GM18505 (cell line): ENCODE results near the gene COQ6.
A peak's percentile ranks its signal among the peaks of the same experiment; 100 is the strongest.
"Not testable (repeated sequence)": the region's sequence is repeated elsewhere in the genome, so short reads cannot be mapped to it uniquely, and the experiment has no call there.

Experiments
- ATAC-seq: cut with Tn5 transposase; IDR thresholded peaks from one replicate; pipeline ENCODE4 v1.9.1; 2021; ENCODE audit not compliant: unreplicated experiment
- POLR2A ChIP-seq: IDR thresholded peaks from 4 replicates; pipeline ENCODE4 v1.6.1; 2011; ENCODE audit warnings: borderline replicate concordance; ENCODE audit not compliant: insufficient read depth, insufficient read length; ENCODE audit errors: extremely low read depth

COQ6 gene

DNA sequence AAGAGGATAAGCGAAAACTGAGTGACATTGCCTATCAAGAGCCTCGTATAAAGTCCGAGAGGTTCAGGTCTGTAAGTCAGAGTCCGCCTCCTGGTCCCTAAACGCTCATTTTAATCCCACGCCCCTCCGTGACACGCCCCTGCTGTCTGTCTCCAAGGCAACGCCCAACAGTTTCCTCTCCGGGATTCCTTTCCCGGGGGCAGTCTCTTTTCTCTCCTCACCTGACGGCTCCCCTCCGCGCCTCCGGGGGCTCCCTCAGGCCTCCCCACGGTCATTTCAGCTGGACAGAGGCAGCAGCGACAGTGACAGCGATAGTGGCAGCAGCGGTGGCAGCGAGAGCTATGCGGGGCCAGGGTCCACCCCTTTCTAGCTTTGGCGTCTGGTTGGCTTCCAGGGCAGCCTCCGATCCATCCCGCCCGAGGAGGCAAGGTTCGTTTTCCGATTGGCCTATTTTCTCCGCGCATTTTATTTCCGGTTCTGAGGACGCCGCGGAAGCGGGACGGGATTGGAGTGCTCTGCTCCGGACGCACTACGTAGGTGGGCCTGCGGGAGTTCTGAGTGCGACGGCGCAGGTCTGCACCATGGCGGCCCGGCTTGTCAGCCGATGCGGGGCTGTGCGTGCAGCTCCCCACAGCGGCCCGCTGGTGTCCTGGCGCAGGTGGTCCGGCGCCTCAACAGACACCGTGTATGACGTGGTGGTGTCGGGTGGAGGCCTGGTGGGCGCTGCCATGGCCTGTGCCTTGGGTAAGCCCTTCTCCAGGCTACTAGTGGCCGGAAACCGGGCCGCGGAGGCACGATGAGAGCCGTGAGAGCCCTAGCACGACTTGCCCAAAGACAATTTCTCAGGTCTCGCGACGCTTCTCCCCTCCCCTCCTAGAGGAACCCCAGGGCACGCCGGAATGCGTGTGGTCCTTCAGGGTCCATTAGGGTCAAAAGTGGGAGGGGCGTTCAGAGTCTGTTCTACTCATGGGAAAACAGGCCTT, at the start of gene COQ6, which contains the start of gene FAM161B:
COQ6 (plus strand) TSS at position 551 of the 983 bp plus-strand sequence; CDS start at position 582, 31 bp downstream.
FAM161B (minus strand) TSS at position 343 of the 983 bp plus-strand sequence; CDS start at position 275, 68 bp downstream.
- peak; percentile 84 for ATAC-seq
- TF ChIP-seq POLR2A = peak; percentile 85

DNA sequence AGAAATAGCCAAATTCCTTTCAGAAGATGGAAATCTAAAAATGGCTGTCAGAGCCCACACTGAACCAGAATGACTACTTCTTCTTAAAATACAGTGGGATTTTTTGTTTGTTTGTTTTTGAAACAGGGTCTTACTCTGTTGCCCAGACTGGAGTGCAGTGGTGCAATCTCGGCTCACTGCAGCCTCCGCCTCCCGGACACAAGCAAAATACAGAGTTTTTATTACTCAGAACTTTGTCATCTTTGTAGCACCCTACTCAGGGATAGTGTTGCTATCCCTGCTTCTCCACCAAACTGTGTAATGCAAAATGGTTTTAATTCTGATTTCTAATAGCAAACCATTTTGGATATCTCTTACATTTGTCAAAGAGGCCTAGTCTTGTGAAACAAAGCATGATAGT, 47.1 kb upstream of the COQ6 start:
- TF ChIP-seq POLR2A = no peak

DNA sequence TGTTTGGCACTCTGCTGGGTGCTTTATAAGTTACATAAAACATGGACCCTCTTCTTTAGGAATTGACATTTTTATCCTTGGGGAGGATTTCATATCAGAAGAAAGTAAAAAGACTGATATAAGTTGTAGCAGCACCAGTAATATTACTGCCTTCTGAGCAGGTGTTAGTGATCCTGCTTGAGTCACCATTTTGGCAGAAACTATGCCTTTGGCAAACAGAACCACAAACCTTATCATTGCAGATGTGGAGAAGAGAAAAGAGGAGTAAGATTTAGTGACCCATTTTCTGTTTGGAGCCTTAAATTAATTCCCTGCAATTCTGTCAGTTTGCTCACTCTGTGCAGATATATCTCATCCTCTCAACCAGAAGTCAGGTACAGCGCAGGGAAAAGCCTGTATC, 40.4 kb upstream of the COQ6 start:
- no peak for ATAC-seq
- TF ChIP-seq POLR2A = no peak

More for the DNA sequence above, 47.1 kb upstream of the COQ6 start:
- ATAC-seq = no peak

DNA sequence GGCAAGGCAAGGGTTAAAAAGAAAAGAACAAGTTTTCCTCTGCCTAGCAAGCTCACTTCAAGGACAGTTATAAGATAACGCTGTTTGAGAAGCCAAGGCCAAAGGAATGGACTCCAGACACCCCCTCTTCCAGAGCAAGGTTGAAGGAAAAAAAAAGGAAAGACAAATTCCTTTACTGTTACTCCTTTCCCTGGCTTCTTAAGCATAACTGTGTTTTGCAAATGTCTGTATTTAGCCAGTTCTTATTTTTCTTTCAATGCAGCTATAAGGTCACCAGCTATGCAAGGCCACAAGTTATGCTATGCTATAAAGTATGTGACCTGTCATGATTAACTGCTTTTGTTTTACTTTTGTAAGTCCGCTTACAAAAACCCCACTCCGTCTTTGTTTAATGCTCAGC, 36.8 kb upstream of the COQ6 start:
- ATAC-seq = no peak
- TF ChIP-seq POLR2A = no peak

DNA sequence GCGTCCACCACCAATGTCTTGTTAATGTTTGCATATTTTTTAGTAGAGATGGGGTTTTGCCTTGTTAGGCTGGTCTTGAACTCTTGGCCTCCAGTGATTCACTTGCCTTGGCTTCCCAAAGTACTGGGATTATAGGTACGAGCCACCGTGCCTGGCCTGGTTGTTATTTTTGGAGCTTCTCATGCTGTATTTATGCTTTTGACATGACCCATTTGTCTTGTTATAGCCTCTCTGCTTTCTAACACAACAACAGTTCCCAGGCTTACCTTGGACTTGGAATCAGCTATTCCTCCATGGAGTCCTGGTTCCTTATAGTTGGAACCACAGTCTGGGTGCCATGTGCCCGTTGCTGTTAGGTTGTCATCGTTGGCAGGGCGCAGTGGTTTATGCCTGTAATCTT, 33.8 kb upstream of the COQ6 start:
- TF ChIP-seq POLR2A = no peak
- ATAC-seq = no peak

DNA sequence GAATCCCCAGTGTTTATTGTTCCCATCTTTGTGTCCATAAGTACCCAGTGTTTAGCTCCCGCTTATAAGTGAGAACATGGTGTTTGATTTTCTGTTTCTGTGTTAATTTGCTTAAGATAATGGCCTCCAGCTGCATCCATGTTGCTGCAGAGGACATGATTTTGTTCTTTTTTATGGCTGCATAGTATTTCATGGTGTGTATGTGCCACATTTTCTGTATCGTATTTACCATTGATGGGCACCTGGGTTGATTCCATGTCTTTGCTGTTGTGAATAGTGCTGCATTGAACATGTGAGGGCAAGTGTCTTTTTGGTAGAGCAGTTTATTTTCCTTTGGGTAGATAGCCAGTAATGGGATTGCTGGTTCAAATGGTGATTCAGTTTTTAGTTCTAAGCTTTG, 30.6 kb upstream of the COQ6 start:
- not testable (repeated sequence) for ATAC-seq

DNA sequence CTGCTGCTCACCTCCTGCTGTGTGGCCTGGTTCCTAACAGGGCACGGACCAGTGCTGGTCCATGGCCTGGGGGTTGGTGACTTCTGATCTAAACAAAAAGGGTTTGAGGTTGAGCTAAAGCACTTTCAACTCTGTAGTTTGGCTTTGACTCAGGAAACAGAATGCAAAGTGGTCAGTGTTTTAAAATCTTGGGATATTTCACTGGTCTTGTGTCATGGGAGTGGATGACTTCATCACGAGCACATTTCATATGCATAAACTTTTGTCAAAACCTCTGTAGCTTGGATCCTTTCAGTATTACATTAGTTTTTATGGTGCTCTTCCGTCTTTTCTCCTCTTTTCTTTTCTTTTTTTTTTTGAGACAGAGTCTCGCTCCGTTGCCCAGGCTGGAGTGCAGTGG, 25.8 kb upstream of the COQ6 start:
- no peak for ATAC-seq
- TF ChIP-seq POLR2A = no peak

DNA sequence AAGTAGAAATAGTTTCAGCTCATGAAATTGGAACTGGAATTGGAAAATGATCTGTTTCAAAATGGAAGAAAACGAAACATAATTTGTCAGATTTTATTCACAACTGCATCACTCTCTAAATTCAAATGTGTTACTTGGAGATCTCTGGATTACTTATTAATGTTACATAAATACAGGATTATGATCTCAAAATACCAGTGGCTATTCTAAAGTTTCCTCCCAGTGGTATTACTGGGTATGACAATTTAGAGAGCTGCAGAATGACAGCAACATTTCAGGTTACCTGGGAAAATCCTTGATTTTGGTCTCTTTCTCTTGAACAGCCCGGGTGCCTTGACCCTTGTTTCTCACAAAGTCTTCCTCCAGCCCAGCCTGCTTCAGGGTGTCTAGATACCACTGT, 14.4 kb upstream of the COQ6 start:
- ATAC-seq = no peak
- no peak for TF ChIP-seq POLR2A

DNA sequence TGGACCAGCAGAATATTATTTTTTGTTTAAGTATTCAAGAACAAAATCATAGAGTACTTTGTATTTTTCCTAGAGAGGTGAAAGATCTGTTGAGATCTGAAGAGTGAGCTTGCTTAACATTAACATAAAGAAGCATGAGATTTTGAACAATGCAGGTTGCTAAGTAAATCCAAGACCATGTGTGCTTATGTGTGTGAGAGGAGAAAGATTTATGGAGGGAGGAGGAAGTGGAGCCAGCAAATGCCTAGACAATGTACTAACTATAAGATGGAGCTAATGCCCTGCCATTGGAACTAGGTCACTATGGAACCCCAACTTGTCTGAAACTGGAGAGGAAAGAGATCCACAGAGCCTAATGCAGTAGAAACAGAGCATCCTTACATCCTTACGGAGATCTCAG, 13.6 kb upstream of the COQ6 start:
- TF ChIP-seq POLR2A = no peak
- no peak for ATAC-seq

DNA sequence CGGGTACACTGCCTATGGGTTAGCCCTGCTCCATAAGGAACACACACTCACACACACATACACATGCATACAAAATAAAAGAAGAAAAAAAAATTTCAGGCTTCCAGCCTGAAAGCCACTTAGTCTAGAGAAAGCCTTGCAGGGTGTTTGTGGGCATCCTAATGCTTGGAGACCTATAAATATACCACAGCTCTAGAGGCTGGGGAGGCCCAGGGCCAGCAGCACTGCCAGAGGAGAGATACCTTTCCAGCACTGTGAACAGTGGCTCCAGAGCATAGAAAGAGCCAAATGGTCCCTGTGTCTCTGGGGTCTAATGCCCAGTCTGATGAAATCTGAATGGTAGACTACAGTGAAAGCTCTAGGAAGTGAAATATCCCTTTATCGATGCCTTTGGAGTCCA, 13.1 kb upstream of the COQ6 start:
- TF ChIP-seq POLR2A = no peak
- no peak for ATAC-seq

DNA sequence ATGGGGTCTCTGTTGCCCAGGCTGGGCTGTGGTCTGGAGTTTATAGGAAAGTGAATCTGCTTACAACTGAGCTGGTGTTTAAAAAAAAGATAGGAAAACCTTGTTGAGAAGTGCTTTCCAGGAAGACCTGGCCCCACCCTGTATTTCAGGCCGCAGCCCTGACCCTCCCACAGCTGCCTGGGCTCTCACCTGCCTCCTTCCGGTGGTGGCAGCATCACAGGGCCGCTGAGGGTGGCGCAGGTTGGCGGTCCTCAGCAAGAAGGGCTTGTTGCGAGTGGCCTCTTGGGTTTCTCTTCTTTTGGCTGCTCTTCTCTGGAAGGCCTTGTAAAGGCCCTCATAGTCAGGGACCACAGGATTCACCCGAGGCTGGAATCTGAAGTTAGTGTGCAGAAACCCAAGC, 7.9 kb upstream of the COQ6 start:
- ATAC-seq = no peak

DNA sequence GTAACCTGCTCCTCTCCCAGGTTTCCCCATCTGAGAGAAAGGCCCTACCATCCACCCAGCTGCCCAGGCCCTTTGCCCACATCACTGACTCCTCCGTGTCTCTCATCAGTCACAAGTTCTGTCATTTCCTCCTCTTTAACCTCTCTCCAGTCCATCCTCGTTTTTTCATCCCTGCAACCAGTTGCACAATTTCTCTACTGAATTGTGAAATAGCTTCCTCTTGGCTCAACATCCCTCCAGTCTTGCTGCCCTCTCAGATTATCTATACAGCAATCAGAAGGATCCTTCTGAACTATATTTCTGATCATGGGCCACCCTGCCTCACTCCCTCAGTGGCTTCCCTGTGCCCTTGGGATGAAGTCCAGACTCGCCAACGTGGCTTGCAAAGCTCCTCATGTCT, 7.0 kb upstream of the COQ6 start:
- TF ChIP-seq POLR2A = no peak
- ATAC-seq = no peak

More for the DNA sequence above, 7.9 kb upstream of the COQ6 start:
- TF ChIP-seq POLR2A = no peak

DNA sequence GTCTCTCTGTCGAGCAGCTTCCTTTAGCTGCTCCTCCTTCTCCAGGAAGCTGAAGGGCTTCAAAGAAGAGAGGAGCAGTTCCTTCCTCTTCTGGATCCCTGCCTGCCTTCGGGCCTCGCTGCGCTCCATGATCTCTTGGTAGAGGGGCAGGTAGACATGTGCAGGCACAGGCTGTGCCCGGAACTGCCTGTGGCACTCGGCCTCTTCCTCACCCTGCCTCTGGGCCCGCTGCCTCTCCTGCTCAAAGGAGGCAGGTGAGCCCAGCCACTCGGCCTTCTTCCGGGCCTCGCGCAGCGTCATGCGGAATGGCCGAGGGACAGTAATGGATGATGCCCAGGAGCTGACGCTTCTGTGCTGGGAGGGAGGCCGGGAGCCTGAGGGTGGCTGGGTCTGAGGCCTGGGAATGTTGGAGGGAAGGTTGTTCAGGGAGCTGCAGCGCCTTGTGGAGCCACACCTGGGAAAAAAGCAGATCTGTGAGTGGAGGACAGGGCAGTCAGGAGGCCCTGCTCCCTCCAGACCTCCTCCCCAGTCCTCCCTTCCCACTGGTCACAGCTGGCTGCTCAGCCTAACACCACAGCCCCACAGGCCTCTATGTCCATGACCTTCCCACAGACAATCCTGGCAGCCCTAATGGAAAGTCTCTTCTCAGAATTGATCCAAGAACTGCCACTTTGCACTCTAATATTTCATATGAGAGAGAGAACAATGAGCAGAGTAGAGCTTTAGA, 5.5 kb upstream of the COQ6 start:
- no peak for ATAC-seq
- TF ChIP-seq POLR2A = no peak
